HG03066 (cell line): ENCODE measurements around the gene IL23R.

Source experiments
- ATAC-seq: cut with Tn5 transposase; IDR thresholded peaks from one replicate; pipeline ENCODE4 v1.9.1; 2021; ENCODE audit warnings: low read depth; ENCODE audit not compliant: unreplicated experiment

Gene IL23R

GRCh38 chr1:67294836-67295617 is 128.8 kb downstream of the IL23R start:
- ATAC-seq, result no peak

GRCh38 chr1:67298762-67299161 is 132.5 kb downstream of the IL23R start:
- ATAC-seq, result no peak

GRCh38 chr1:67299296-67299695 is 133.0 kb downstream of the IL23R start:
- ATAC-seq, result no peak

- ATAC-seq, result no peak
These were observed 134.3 kb downstream of the IL23R start for GRCh38 chr1:67300561-67300960.

- ATAC-seq, result no peak
These were observed 137.8 kb downstream of the IL23R start for GRCh38 chr1:67304023-67304422.

GRCh38 chr1:67306547-67306946 is 140.3 kb downstream of the IL23R start:
- ATAC-seq, result no peak

GRCh38 chr1:67307251-67308060 is 141.2 kb downstream of the IL23R start, which contains the start of gene IL12RB2:
Gene IL12RB2, plus strand, starts transcription at chr1:67307873. Its CDS starts 12,496 bp downstream, at chr1:67320369.
- peak; percentile 56 for ATAC-seq

- peak; percentile 43 for ATAC-seq
These were observed 141.9 kb downstream of the IL23R start for GRCh38 chr1:67308136-67308535.
